ENCODE data around the gene STK32C. TPM values are rescaled to one million over a fixed set of nuclear protein-coding genes. Genes with fewer than 3 reads are reported as not detected.

STK32C gene
- total and polyA plus RNA-seq, 7 donors = 4.3 to 12.8 (median 8.4) TPM

- Histone ChIP-seq H3K36me3 (peaks cover 0 to 2% (median 0%) of the 10 kb centered on the region in 4 donors), H3K4me3 (no peak overlapping the region), H3K27me3 (no peaks in the 10 kb centered on the region), H3K4me1 (peaks cover 0 to 40% (median 33%) of the 10 kb centered on the region in 4 donors), H3K27ac (peak overlapping the region in 1 of 4 donors; percentile 7), H3K9me3 (no peaks in the 10 kb centered on the region)
- TF ChIP-seq EP300 (IDR thresholded peaks at IDR 0.05) (no peak), POLR2A (IDR thresholded peaks at IDR 0.05) (no peak), POLR2AphosphoS5 (IDR thresholded peaks at IDR 0.05) (no peak), CTCF (IDR thresholded peaks at IDR 0.05) (no peak)
- 74 to 79% methylated on average over 8 of the region's 8 CpGs for WGBS, 2 donors
- DNase-seq = peak; percentile 58
- intact Hi-C loops (cut with DNase I) = no loop called here
Observed at GRCh38 chr10:132328738-132329137, 21.0 kb upstream of the STK32C start.

GRCh38 chr10:132328106-132328505 lies 20.4 kb upstream of the STK32C start:
- peaks cover 0 to 39% (median 32%) of the 10 kb centered on the region in 4 donors for H3K4me1 ChIP-seq
- 96 to 98% methylated on average over 9 of the region's 9 CpGs for WGBS, 2 donors
- no peak overlapping the region for H3K27ac ChIP-seq
- intact Hi-C loops (cut with DNase I) = no loop called here
- H3K36me3 ChIP-seq = no peaks in the 10 kb centered on the region
- no peaks in the 10 kb centered on the region for H3K27me3 ChIP-seq
- peak; percentile 14 for DNase-seq
- no peak for TF ChIP-seq EP300 (IDR thresholded peaks at IDR 0.05)
- no peak for TF ChIP-seq CTCF (IDR thresholded peaks at IDR 0.05)
- no peak for TF ChIP-seq POLR2AphosphoS5 (IDR thresholded peaks at IDR 0.05)
- TF ChIP-seq POLR2A (IDR thresholded peaks at IDR 0.05) = no peak
- no peaks in the 10 kb centered on the region for H3K9me3 ChIP-seq
- no peak overlapping the region for H3K4me3 ChIP-seq

- Histone ChIP-seq H3K36me3 (no peaks in the 10 kb centered on the region), H3K27ac (no peak overlapping the region), H3K4me1 (peaks cover 0 to 29% (median 23%) of the 10 kb centered on the region in 4 donors), H3K4me3 (no peak overlapping the region), H3K9me3 (no peaks in the 10 kb centered on the region), H3K27me3 (no peaks in the 10 kb centered on the region)
- DNase-seq = peak; percentile 21
- intact Hi-C loops (cut with DNase I) = no loop called here
- 80 to 88% methylated on average over 4 of the region's 4 CpGs for WGBS, 2 donors
- no peak for TF ChIP-seq POLR2AphosphoS5 (IDR thresholded peaks at IDR 0.05)
- no peak for TF ChIP-seq CTCF (IDR thresholded peaks at IDR 0.05)
- TF ChIP-seq EP300 (IDR thresholded peaks at IDR 0.05) = no peak
- no peak for TF ChIP-seq POLR2A (IDR thresholded peaks at IDR 0.05)
Observed at GRCh38 chr10:132326925-132327324, 19.2 kb upstream of the STK32C start.

- Histone ChIP-seq H3K27me3 (no peaks in the 10 kb centered on the region), H3K36me3 (no peaks in the 10 kb centered on the region), H3K9me3 (no peaks in the 10 kb centered on the region), H3K27ac (no peak overlapping the region), H3K4me1 (peaks cover 0 to 28% (median 23%) of the 10 kb centered on the region in 4 donors), H3K4me3 (no peak overlapping the region)
- DNase-seq = peak; percentile 35
- WGBS, 2 donors = 86 to 88% methylated on average over 11 of the region's 11 CpGs
- intact Hi-C loops (cut with DNase I) = no loop called here
- TF ChIP-seq EP300 (IDR thresholded peaks at IDR 0.05) (no peak), POLR2A (IDR thresholded peaks at IDR 0.05) (no peak), CTCF (IDR thresholded peaks at IDR 0.05) (no peak), POLR2AphosphoS5 (IDR thresholded peaks at IDR 0.05) (no peak)
Observed at GRCh38 chr10:132326344-132326889, 18.7 kb upstream of the STK32C start.

- Histone ChIP-seq H3K9me3 (no peaks in the 10 kb centered on the region), H3K4me3 (no peak overlapping the region), H3K36me3 (no peaks in the 10 kb centered on the region), H3K27me3 (no peaks in the 10 kb centered on the region), H3K27ac (no peak overlapping the region), H3K4me1 (peaks cover 0 to 6% (median 6%) of the 10 kb centered on the region in 4 donors)
- intact Hi-C loops (cut with DNase I) = no loop called here
- peak; percentile 34 for DNase-seq
- 81 to 93% methylated on average over 1 of the region's 1 CpG for WGBS, 2 donors
- TF ChIP-seq CTCF (IDR thresholded peaks at IDR 0.05) = no peak
- no peak for TF ChIP-seq POLR2A (IDR thresholded peaks at IDR 0.05)
- no peak for TF ChIP-seq POLR2AphosphoS5 (IDR thresholded peaks at IDR 0.05)
- TF ChIP-seq EP300 (IDR thresholded peaks at IDR 0.05) = no peak
Observed at GRCh38 chr10:132324186-132324585, 16.4 kb upstream of the STK32C start.
